GM19099 (cell line): ENCODE data around the gene ARFGEF2.
A peak's percentile ranks its signal among the peaks of the same experiment; 100 is the strongest.

ENCODE experiments used
- POLR2A ChIP-seq: IDR thresholded peaks from 3 replicates; pipeline ENCODE4 v1.6.1; 2011; ENCODE audit warnings: low read depth; ENCODE audit not compliant: insufficient read length; ENCODE audit errors: extremely low read depth

The ARFGEF2 gene

GRCh38 chr20:48921168-48921882 lies at the start of gene ARFGEF2:
Gene ARFGEF2 (plus strand): TSS chr20:48921711. CDS start chr20:48921890, 179 bp downstream.
- TF ChIP-seq POLR2A = peak; percentile 93

- no peak for TF ChIP-seq POLR2A
These were observed 46.1 kb upstream of the ARFGEF2 start for GRCh38 chr20:48875233-48875913.

- TF ChIP-seq POLR2A = no peak
These were observed 45.6 kb upstream of the ARFGEF2 start for GRCh38 chr20:48875914-48876240.

GRCh38 chr20:48877304-48877703 lies 44.2 kb upstream of the ARFGEF2 start:
- TF ChIP-seq POLR2A = no peak

- no peak for TF ChIP-seq POLR2A
These were observed 42.8 kb upstream of the ARFGEF2 start for GRCh38 chr20:48878534-48879248.

GRCh38 chr20:48879612-48880245 lies 41.8 kb upstream of the ARFGEF2 start:
- no peak for TF ChIP-seq POLR2A

- TF ChIP-seq POLR2A = no peak
These were observed 41.2 kb upstream of the ARFGEF2 start for GRCh38 chr20:48880331-48880730.

- TF ChIP-seq POLR2A = no peak
These were observed 40.4 kb upstream of the ARFGEF2 start for GRCh38 chr20:48880981-48881657.

GRCh38 chr20:48885237-48885636 lies 36.3 kb upstream of the ARFGEF2 start:
- no peak for TF ChIP-seq POLR2A

GRCh38 chr20:48886194-48886593 lies 35.3 kb upstream of the ARFGEF2 start:
- TF ChIP-seq POLR2A = no peak

- TF ChIP-seq POLR2A = no peak
These were observed 34.7 kb upstream of the ARFGEF2 start for GRCh38 chr20:48886811-48887210.

- TF ChIP-seq POLR2A = no peak
These were observed 32.2 kb upstream of the ARFGEF2 start for GRCh38 chr20:48889140-48889790.

- TF ChIP-seq POLR2A = no peak
These were observed 30.1 kb upstream of the ARFGEF2 start for GRCh38 chr20:48891235-48892048.

GRCh38 chr20:48892049-48892470 lies 29.5 kb upstream of the ARFGEF2 start:
- TF ChIP-seq POLR2A = no peak

GRCh38 chr20:48892891-48893290 lies 28.6 kb upstream of the ARFGEF2 start:
- no peak for TF ChIP-seq POLR2A
